Amniotic stem cell (primary cell): Measurements from ENCODE around the gene CDC14A.
"Not testable (repeated sequence)": the region's sequence is repeated elsewhere in the genome, so short reads cannot be mapped to it uniquely, and the experiment has no call there.

Experiments
- DNase-seq: peaks from one replicate; lab custom pipeline; 2025; lab: John Stamatoyannopoulos, UW

The CDC14A gene

GRCh38 chr1:100352267-100353070 lies at the start of gene CDC14A:
CDC14A (plus strand) TSS chr1:100352506; CDS start chr1:100352955, 449 bp downstream.
- DNase-seq: peak; percentile 85

- DNase-seq: no peak
Observed at GRCh38 chr1:100302739-100303138, 49.6 kb upstream of the CDC14A start.

- DNase-seq: no peak
Observed at GRCh38 chr1:100304227-100304626, 48.1 kb upstream of the CDC14A start.

GRCh38 chr1:100304921-100305320 lies 47.4 kb upstream of the CDC14A start:
- no peak for DNase-seq

- DNase-seq: no peak
Observed at GRCh38 chr1:100305954-100306353, 46.4 kb upstream of the CDC14A start.

GRCh38 chr1:100306735-100307313 lies 45.5 kb upstream of the CDC14A start:
- no peak for DNase-seq

GRCh38 chr1:100308777-100309176 lies 43.5 kb upstream of the CDC14A start:
- DNase-seq: no peak

- DNase-seq: no peak
Observed at GRCh38 chr1:100309863-100310262, 42.4 kb upstream of the CDC14A start.

- DNase-seq: no peak
Observed at GRCh38 chr1:100313382-100313781, 38.9 kb upstream of the CDC14A start.

- no peak for DNase-seq
Observed at GRCh38 chr1:100316622-100317021, 35.7 kb upstream of the CDC14A start.

- no peak for DNase-seq
Observed at GRCh38 chr1:100320311-100321099, 31.8 kb upstream of the CDC14A start.

GRCh38 chr1:100321100-100321493 lies 31.2 kb upstream of the CDC14A start:
- no peak for DNase-seq

- no peak for DNase-seq
Observed at GRCh38 chr1:100321506-100321905, 30.8 kb upstream of the CDC14A start.

- no peak for DNase-seq
Observed at GRCh38 chr1:100322436-100323211, 29.7 kb upstream of the CDC14A start.

GRCh38 chr1:100323419-100324106 lies 28.7 kb upstream of the CDC14A start:
- no peak for DNase-seq

GRCh38 chr1:100325415-100326324 lies 26.6 kb upstream of the CDC14A start:
- DNase-seq: no peak

- DNase-seq: not testable (repeated sequence)
Observed at GRCh38 chr1:100326325-100326670, 26.0 kb upstream of the CDC14A start.

GRCh38 chr1:100328133-100328532 lies 24.2 kb upstream of the CDC14A start:
- no peak for DNase-seq

- not testable (repeated sequence) for DNase-seq
Observed at GRCh38 chr1:100331146-100331545, 21.2 kb upstream of the CDC14A start.

- DNase-seq: no peak
Observed at GRCh38 chr1:100332331-100332730, 20.0 kb upstream of the CDC14A start.
